Measurements from ENCODE around the gene WDFY1.

WDFY1 gene

GRCh38 chr2:223930103-223930976 is 14.8 kb downstream of the WDFY1 start:
- Mint-ChIP-seq H3K4me1 (peaks cover 35% of the 10 kb centered on the region), H3K27me3 (no peaks in the 10 kb centered on the region), H3K36me3 (peaks cover 16% of the 10 kb centered on the region), H3K9me3 (peaks cover 6% of the 10 kb centered on the region), H3K4me3 (no peak overlapping the region), H3K27ac (peak overlapping the region; percentile 77)
- DNase-seq (ENCODE audit: low spot score in 2 of 2) (no peak), ATAC-seq (ENCODE audit: low read depth) (no peak)

- Mint-ChIP-seq H3K4me1 (peaks cover 30% of the 10 kb centered on the region), H3K27me3 (no peaks in the 10 kb centered on the region), H3K9me3 (peaks cover 6% of the 10 kb centered on the region), H3K27ac (peak overlapping the region; percentile 77), H3K36me3 (peaks cover 16% of the 10 kb centered on the region), H3K4me3 (no peak overlapping the region)
- ATAC-seq (ENCODE audit: low read depth) (peak; percentile 51), DNase-seq (ENCODE audit: low spot score in 2 of 2) (no peak)
These were observed 15.5 kb downstream of the WDFY1 start for GRCh38 chr2:223929571-223930102.

DNA sequence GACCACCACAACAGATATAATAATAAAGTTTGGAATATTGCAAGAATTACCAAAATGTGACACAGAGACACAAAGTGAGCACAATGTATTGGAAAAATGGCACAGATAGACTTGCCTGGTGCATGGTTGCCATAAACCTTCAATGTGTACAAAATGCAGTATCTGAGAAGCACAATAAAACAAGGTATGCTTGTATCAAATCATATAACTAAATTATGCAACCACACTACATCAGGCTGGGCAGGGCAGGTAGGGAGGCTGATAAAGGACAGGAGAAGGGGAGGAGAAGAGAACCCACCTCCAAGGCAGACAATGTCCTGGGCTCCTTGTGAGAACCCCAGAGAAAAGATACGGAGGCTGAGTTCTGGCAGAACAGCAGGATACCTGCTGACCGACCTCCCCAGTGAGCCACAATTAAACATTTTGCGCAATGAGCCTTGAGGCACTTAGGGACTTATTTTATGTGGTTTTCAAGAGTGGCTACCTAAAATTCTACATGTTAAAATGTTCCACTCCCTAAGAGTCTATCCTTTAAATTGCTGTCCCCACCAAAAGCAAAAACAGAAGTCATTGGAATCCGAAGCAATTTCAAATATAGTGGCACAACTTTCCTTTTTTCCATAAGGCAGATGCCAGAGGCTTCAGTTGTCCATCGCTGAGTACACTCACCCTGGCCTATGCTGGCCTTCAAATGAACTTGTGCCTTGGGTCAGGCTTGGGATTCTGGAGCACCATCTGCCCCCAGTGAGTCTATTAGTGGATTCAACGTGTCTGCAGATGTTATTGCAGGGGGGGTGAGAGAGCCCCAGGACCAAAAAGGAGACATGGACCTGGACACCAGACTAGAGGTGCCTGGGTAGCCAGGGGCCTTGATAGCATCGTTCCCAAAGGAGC is 16.8 kb downstream of the WDFY1 start:
- H3K4me3 Mint-ChIP-seq, result no peak overlapping the region
- DNase-seq (ENCODE audit: low spot score in 2 of 2) (no peak), ATAC-seq (ENCODE audit: low read depth) (no peak)
- peaks cover 16% of the 10 kb centered on the region for H3K36me3 Mint-ChIP-seq
- H3K27ac Mint-ChIP-seq, result peak overlapping the region; percentile 77
- no peaks in the 10 kb centered on the region for H3K27me3 Mint-ChIP-seq
- H3K9me3 Mint-ChIP-seq, result peaks cover 6% of the 10 kb centered on the region
- H3K4me1 Mint-ChIP-seq, result peaks cover 27% of the 10 kb centered on the region

- Mint-ChIP-seq H3K4me3 (no peak overlapping the region), H3K9me3 (peaks cover 6% of the 10 kb centered on the region), H3K27me3 (no peaks in the 10 kb centered on the region), H3K36me3 (peaks cover 23% of the 10 kb centered on the region), H3K27ac (no peak overlapping the region), H3K4me1 (peaks cover 35% of the 10 kb centered on the region)
- no peak for DNase-seq (ENCODE audit: low spot score in 2 of 2)
- no peak for ATAC-seq (ENCODE audit: low read depth)
These were observed 20.0 kb downstream of the WDFY1 start for GRCh38 chr2:223925106-223925505.

DNA sequence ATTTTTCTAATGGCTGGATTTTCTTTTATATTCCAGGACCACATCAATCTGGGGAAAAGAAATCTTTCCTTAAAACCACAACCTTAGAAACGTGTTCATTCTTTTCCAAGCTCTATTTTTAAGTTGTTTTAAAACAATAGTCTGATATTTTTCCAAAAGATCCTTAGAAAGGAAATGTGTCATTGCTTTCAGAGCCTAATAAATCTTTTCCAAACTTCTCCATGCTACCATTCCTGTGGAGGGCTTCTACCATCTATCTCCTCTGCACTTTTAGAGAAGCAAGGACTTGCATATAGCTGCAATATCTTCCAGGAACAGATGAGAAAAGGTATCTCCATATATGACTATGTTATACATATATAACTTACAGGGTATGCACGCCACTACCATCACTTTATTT is 21.2 kb downstream of the WDFY1 start:
- no peaks in the 10 kb centered on the region for H3K27me3 Mint-ChIP-seq
- peaks cover 33% of the 10 kb centered on the region for H3K4me1 Mint-ChIP-seq
- DNase-seq (ENCODE audit: low spot score in 2 of 2) (no peak), ATAC-seq (ENCODE audit: low read depth) (no peak)
- peaks cover 22% of the 10 kb centered on the region for H3K36me3 Mint-ChIP-seq
- H3K4me3 Mint-ChIP-seq, result no peak overlapping the region
- H3K9me3 Mint-ChIP-seq, result peaks cover 6% of the 10 kb centered on the region
- H3K27ac Mint-ChIP-seq, result no peak overlapping the region

DNA sequence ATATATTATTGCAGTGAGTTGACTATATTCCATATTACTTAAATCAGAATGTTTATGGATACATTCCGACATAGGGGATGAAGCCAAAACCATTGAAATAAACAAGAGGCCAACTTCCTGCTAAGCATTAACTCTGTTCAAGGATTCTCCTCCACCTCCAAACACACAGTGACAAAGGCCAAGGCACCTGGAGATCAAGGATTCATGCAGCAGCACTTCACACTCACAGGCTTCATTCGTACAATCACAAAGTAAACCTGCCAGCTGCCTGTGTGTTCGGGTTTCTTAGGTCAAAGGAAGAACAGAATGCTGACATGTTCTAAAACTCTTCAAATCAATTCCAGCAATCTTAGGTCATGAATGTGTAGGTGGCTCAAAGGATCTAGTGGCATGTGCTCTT is 22.8 kb downstream of the WDFY1 start:
- peak overlapping the region; percentile 39 for H3K27ac Mint-ChIP-seq
- no peaks in the 10 kb centered on the region for H3K27me3 Mint-ChIP-seq
- peaks cover 29% of the 10 kb centered on the region for H3K4me1 Mint-ChIP-seq
- ATAC-seq (ENCODE audit: low read depth) (no peak), DNase-seq (ENCODE audit: low spot score in 2 of 2) (no peak)
- H3K4me3 Mint-ChIP-seq, result no peak overlapping the region
- H3K9me3 Mint-ChIP-seq, result no peaks in the 10 kb centered on the region
- peaks cover 8% of the 10 kb centered on the region for H3K36me3 Mint-ChIP-seq

DNA sequence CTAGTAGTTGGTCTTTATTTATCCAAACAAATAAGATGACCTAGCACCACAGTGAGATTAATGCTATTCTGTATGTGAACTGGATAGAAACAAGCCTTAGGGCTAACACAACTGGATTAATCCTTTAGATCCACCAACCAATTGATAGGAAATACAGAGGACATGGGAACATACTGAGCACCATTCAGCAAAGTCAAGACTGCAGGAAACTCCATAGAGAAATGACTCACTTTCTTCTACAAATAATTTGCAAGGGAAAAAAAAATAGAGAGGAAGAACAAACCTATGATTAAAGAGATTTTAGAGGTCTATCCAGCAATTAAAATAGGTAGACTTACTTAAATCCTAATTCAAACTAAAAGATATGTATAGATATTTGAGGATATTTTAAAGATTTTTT is 23.9 kb downstream of the WDFY1 start:
- H3K9me3 Mint-ChIP-seq, result no peaks in the 10 kb centered on the region
- peaks cover 10% of the 10 kb centered on the region for H3K36me3 Mint-ChIP-seq
- ATAC-seq (ENCODE audit: low read depth), result no peak
- no peak overlapping the region for H3K4me3 Mint-ChIP-seq
- no peak for DNase-seq (ENCODE audit: low spot score in 2 of 2)
- H3K4me1 Mint-ChIP-seq, result peaks cover 29% of the 10 kb centered on the region
- no peaks in the 10 kb centered on the region for H3K27me3 Mint-ChIP-seq
- H3K27ac Mint-ChIP-seq, result no peak overlapping the region

GRCh38 chr2:223920109-223920508 is 25.0 kb downstream of the WDFY1 start:
- no peak for DNase-seq (ENCODE audit: low spot score in 2 of 2)
- peaks cover 13% of the 10 kb centered on the region for H3K36me3 Mint-ChIP-seq
- no peaks in the 10 kb centered on the region for H3K9me3 Mint-ChIP-seq
- ATAC-seq (ENCODE audit: low read depth), result no peak
- H3K4me1 Mint-ChIP-seq, result peaks cover 29% of the 10 kb centered on the region
- H3K27me3 Mint-ChIP-seq, result no peaks in the 10 kb centered on the region
- no peak overlapping the region for H3K27ac Mint-ChIP-seq
- no peak overlapping the region for H3K4me3 Mint-ChIP-seq

DNA sequence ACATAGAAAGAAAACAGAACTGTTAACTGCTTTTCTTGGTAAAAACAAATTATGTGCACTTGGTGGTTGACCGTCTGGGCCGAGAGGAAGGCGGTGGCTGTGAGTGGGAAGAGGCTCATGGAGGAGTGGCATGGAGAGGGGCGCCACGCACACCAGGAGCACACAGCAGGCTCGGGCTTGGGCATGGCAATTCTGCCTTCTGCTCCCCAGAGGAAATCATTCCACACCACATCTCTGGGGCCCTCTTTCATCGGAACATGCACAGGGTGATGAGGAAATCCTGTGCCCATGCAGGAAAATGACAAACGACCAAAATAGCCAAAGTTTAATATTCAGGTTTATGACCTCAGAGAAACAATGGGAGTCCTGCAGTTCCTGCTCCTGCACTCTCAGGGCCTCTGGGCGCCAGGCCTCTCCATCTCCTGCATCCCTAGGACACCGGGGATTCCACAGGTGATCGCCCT is 26.4 kb downstream of the WDFY1 start:
- Mint-ChIP-seq H3K4me1 (peaks cover 30% of the 10 kb centered on the region), H3K9me3 (no peaks in the 10 kb centered on the region)
- ATAC-seq (ENCODE audit: low read depth), result no peak

DNA sequence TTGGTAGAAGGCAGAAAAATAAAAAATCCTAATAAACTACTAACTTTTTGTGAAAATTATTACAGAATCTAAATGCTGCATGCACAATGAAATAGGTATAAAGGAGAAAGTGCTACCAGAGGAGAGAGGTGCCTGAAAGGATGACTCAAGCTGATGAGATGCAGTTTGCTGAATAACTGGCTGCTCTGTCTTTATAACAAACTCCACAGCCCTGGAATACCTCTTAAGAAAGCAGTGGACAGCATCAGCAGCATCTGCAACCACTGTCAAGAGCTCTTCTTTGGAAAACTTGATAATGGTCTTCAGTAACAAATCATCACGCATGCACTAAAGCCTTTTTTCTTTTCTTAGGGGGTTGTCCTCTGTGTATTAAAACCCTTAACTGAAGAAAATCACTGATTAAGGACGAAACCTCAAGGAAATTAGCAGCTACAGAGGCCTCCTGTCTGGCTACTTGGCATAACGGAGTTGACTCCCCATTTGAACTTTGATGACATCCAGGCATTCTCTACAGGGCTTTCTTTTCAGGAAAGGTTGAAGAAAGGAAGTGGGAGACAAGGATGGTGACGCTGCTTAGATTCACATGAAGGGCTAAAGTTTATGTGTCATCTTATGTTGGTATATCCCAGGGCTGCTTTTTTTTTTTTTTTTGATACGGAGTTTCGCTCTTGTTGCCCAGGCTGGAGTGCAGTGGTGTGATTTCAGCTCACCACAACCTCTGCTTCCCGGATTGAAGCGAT is 28.8 kb downstream of the WDFY1 start:
- no peak overlapping the region for H3K27ac Mint-ChIP-seq
- peaks cover 21% of the 10 kb centered on the region for H3K4me1 Mint-ChIP-seq
- no peaks in the 10 kb centered on the region for H3K27me3 Mint-ChIP-seq
- ATAC-seq (ENCODE audit: low read depth) (no peak), DNase-seq (ENCODE audit: low spot score in 2 of 2) (no peak)
- no peaks in the 10 kb centered on the region for H3K9me3 Mint-ChIP-seq
- no peak overlapping the region for H3K4me3 Mint-ChIP-seq
- peaks cover 11% of the 10 kb centered on the region for H3K36me3 Mint-ChIP-seq

More for the DNA sequence above, 26.4 kb downstream of the WDFY1 start:
- no peaks in the 10 kb centered on the region for H3K27me3 Mint-ChIP-seq
- H3K4me3 Mint-ChIP-seq, result no peak overlapping the region
- no peak overlapping the region for H3K27ac Mint-ChIP-seq
- DNase-seq (ENCODE audit: low spot score in 2 of 2), result no peak
- H3K36me3 Mint-ChIP-seq, result peaks cover 13% of the 10 kb centered on the region

GRCh38 chr2:223915071-223915470 is 30.1 kb downstream of the WDFY1 start:
- Mint-ChIP-seq H3K9me3 (no peaks in the 10 kb centered on the region), H3K4me3 (no peak overlapping the region), H3K27ac (peak overlapping the region; percentile 84), H3K27me3 (no peaks in the 10 kb centered on the region), H3K36me3 (peaks cover 14% of the 10 kb centered on the region), H3K4me1 (peaks cover 19% of the 10 kb centered on the region)
- no peak for ATAC-seq (ENCODE audit: low read depth)
- DNase-seq (ENCODE audit: low spot score in 2 of 2), result no peak

- Mint-ChIP-seq H3K27ac (no peak overlapping the region), H3K4me1 (peaks cover 20% of the 10 kb centered on the region), H3K9me3 (no peaks in the 10 kb centered on the region), H3K36me3 (peaks cover 16% of the 10 kb centered on the region), H3K4me3 (no peak overlapping the region), H3K27me3 (no peaks in the 10 kb centered on the region)
- ATAC-seq (ENCODE audit: low read depth) (no peak), DNase-seq (ENCODE audit: low spot score in 2 of 2) (no peak)
These were observed 30.8 kb downstream of the WDFY1 start for GRCh38 chr2:223914324-223914723.

DNA sequence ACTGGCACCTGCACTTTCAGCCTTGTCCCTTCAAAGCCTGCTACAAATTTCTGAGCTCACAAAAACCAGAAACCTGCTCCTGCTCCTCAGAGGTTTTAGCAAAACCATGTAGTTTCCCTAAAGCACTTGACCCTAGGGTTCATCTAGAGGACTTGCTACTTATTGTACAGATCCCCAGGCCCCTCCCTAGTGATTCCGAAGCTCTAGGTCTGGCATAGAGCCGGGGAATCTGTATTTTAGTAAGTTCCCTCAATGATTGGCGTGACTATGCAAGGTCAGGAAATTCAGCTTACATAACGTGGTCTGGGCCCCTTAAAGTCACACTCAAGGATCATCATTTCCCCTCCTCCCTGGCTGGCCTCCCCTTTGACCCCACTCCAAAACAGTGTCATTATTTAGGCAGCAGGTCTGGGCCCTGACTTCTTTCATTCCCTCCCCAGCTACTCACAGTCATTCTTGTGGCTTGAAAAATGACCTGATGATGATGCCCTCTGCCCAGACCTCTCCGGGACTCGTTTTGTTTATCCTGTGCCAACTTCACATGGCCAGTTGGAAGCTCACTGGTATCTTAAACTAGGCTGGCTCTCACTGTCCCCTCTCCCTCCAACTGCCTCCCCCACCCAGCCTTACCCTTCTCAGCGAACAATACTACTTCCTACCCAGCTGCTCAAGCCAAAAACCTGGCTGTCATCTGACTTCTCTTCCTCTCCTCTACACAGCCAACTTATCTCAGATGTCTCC is 36.0 kb downstream of the WDFY1 start:
- Mint-ChIP-seq H3K36me3 (peaks cover 22% of the 10 kb centered on the region), H3K27me3 (no peaks in the 10 kb centered on the region), H3K9me3 (no peaks in the 10 kb centered on the region), H3K4me1 (peaks cover 23% of the 10 kb centered on the region), H3K27ac (peak overlapping the region; percentile 81), H3K4me3 (no peak overlapping the region)
- no peak for DNase-seq (ENCODE audit: low spot score in 2 of 2)
- peak; percentile 29 for ATAC-seq (ENCODE audit: low read depth)

All from memory B cell (primary cell).